A549 (cell line): ENCODE data around the gene QSER1. TPM values are rescaled to one million over a fixed set of nuclear protein-coding genes. Genes with fewer than 3 reads are reported as not detected.
"Not testable (repeated sequence)": the region's sequence is repeated elsewhere in the genome, so short reads cannot be mapped to it uniquely, and the experiment has no call there.

Experiments
- ATAC-seq, 2 experiments: fragments of 200-7000 bp in 1 of 2; fragments of >200 bp in 1 of 2; cut with Nextera tagmentation in 1 of 2; cut with Tn5 transposase in 1 of 2; 3 replicates each; pipeline versions ENCODE4 v1.8.0 to v1.9.1; 2018 to 2020; ENCODE audit warnings: mild to moderate bottlenecking in 1 of 2, moderate library complexity in 1 of 2
- CTCF ChIA-PET: fragments of 300-600 bp; sonication (Branson Sonifier 250); formaldehyde crosslinking; extraction: SDS; loops from one replicate; lab custom pipeline; 2021; ENCODE audit warnings: antibody characterized with exemption, inconsistent platforms; lab: Yijun Ruan, JAX
- POLR2A ChIA-PET: fragments of 350-600 bp; formaldehyde crosslinking; extraction: SDS; loops from one replicate; lab custom pipeline; 2021; ENCODE audit warnings: antibody characterized with exemption, inconsistent platforms; lab: Yijun Ruan, JAX
- DNase-seq, 2 experiments: peaks; one replicate each; pipeline versions ENCODE4 v3.0.0 to v3.0.0-alpha.2; 2011 to 2016; ENCODE audit warnings: low read depth in 1 of 2, low spot score in 1 of 2
- FAIRE-seq: peaks from 2 replicates; lab custom pipeline; 2011; peaks lifted over from hg19 to GRCh38; lab: Jason Lieb, UNC
- H3K27ac ChIP-seq, 2 experiments: fragments of >200 bp; sonication (Bioruptor Twin); formaldehyde crosslinking; 3 replicates each; pipeline ENCODE4 v1.5.1; 2016 to 2017
- H3K4me1 ChIP-seq: fragments of >200 bp; sonication (Bioruptor Twin); formaldehyde crosslinking; 3 replicates; pipeline ENCODE4 v1.6.1; 2016
- H3K4me2 ChIP-seq: fragments of >200 bp; sonication (Bioruptor Twin); formaldehyde crosslinking; 3 replicates; pipeline ENCODE4 v1.6.1; 2016
- H3K4me3 ChIP-seq: fragments of >200 bp; sonication (Bioruptor Twin); formaldehyde crosslinking; 3 replicates; pipeline ENCODE4 v1.5.1; 2016
- H3K9me3 ChIP-seq: fragments of >200 bp; sonication (Bioruptor Twin); formaldehyde crosslinking; 3 replicates; pipeline ENCODE4 v1.6.1; 2016
- CBX8 ChIP-seq: fragments of 200-600 bp; sonication (generic); IDR thresholded peaks from 2 replicates; pipeline ENCODE4 v1.6.1; 2016
- CHD2 ChIP-seq: fragments of 150-350 bp; IDR thresholded peaks from 2 replicates; pipeline ENCODE4 v1.6.1; 2014; ENCODE audit warnings: low read length; ENCODE audit not compliant: partially characterized antibody
- CHD4 ChIP-seq: fragments of 200-600 bp; sonication (generic); IDR thresholded peaks from 2 replicates; pipeline ENCODE4 v1.6.1; 2016; ENCODE audit warnings: antibody characterized with exemption, mild to moderate bottlenecking, borderline replicate concordance
- ESRRA ChIP-seq: fragments of 150-350 bp; IDR thresholded peaks from 2 replicates; pipeline ENCODE4 v1.6.1; 2014; ENCODE audit warnings: mild to moderate bottlenecking, low read length, borderline replicate concordance
- FOSB ChIP-seq: fragments of 250-450 bp; sonication (Bioruptor Pico); IDR thresholded peaks from 2 replicates; pipeline ENCODE4 v1.5.0; 2020; ENCODE audit warnings: mild to moderate bottlenecking, moderate library complexity
- FOXS1 ChIP-seq: fragments of 250-450 bp; sonication (Bioruptor Pico); IDR thresholded peaks from 2 replicates; pipeline ENCODE4 v1.5.0; 2020; ENCODE audit warnings: mild to moderate bottlenecking, moderate library complexity
- GATA3 ChIP-seq: IDR thresholded peaks from 2 replicates; pipeline ENCODE4 v1.6.1; 2012; ENCODE audit warnings: borderline replicate concordance
- HEYL ChIP-seq: fragments of 250-450 bp; sonication (Bioruptor Pico); IDR thresholded peaks from 2 replicates; pipeline ENCODE4 v1.8.0; 2021; ENCODE audit warnings: mild to moderate bottlenecking, moderate library complexity
- HOXA7 ChIP-seq: fragments of 250-450 bp; sonication (Bioruptor Pico); IDR thresholded peaks from 2 replicates; pipeline ENCODE4 v1.5.0; 2020; ENCODE audit warnings: mild to moderate bottlenecking, moderate library complexity
- JUN ChIP-seq, 2 experiments: fragments of >200 bp; sonication (Bioruptor Twin); formaldehyde crosslinking; IDR thresholded peaks; 2 replicates in 1 of 2; 3 replicates in 1 of 2; pipeline ENCODE4 v1.6.1; 2016 to 2017
- KDM1A ChIP-seq: fragments of 200-600 bp; sonication (generic); IDR thresholded peaks from 2 replicates; pipeline ENCODE4 v1.6.1; 2016; ENCODE audit warnings: low read depth, mild to moderate bottlenecking
- KDM5A ChIP-seq: fragments of 200-600 bp; sonication (generic); IDR thresholded peaks from 2 replicates; pipeline ENCODE4 v1.6.1; 2016; ENCODE audit warnings: antibody characterized with exemption, mild to moderate bottlenecking
- NFE2L2 ChIP-seq: fragments of 150-350 bp; conservative IDR thresholded peaks from 2 replicates; pipeline ENCODE4 v1.6.1; 2014; ENCODE audit warnings: low read length
- NPAS2 ChIP-seq: fragments of 250-450 bp; sonication (Bioruptor Pico); IDR thresholded peaks from 2 replicates; pipeline ENCODE4 v1.8.0; 2022; ENCODE audit warnings: mild to moderate bottlenecking, moderate library complexity, borderline replicate concordance
- POLR2AphosphoS2 ChIP-seq: conservative IDR thresholded peaks from 2 replicates; pipeline ENCODE4 v1.6.1; 2012; ENCODE audit warnings: low read length, improper control_type of control experiment, inconsistent platforms
- RARB ChIP-seq: fragments of 250-450 bp; sonication (Bioruptor Pico); IDR thresholded peaks from 2 replicates; pipeline ENCODE4 v1.8.0; 2021; ENCODE audit warnings: mild to moderate bottlenecking, moderate library complexity
- RCOR1 ChIP-seq: fragments of 150-350 bp; IDR thresholded peaks from 2 replicates; pipeline ENCODE4 v1.6.1; 2014; ENCODE audit warnings: antibody characterized with exemption, low read length, low read depth
- RFX5 ChIP-seq: fragments of 450-650 bp; IDR thresholded peaks from 2 replicates; pipeline ENCODE4 v1.7.1; 2014; ENCODE audit warnings: antibody characterized with exemption, mild to moderate bottlenecking, moderate library complexity
- SREBF2 ChIP-seq: fragments of 450-650 bp; IDR thresholded peaks from 2 replicates; pipeline ENCODE4 v1.6.1; 2014; ENCODE audit warnings: mild to moderate bottlenecking, moderate library complexity
- TP53 ChIP-seq: fragments of 250-450 bp; sonication (Bioruptor Pico); IDR thresholded peaks from 2 replicates; pipeline ENCODE4 v1.5.0; 2021; ENCODE audit warnings: mild to moderate bottlenecking, moderate library complexity
- ZC3H11A ChIP-seq: fragments of 450-650 bp; IDR thresholded peaks from 2 replicates; pipeline ENCODE4 v1.6.1; 2014; ENCODE audit warnings: antibody characterized with exemption, mild to moderate bottlenecking
- ZFP36 ChIP-seq: fragments of 450-650 bp; IDR thresholded peaks from 2 replicates; pipeline ENCODE4 v1.6.1; 2014; ENCODE audit warnings: borderline replicate concordance; ENCODE audit not compliant: partially characterized antibody
- ZSCAN20 ChIP-seq: fragments of 250-450 bp; sonication (Bioruptor Pico); IDR thresholded peaks from 2 replicates; pipeline ENCODE4 v1.8.0; 2022; ENCODE audit warnings: mild to moderate bottlenecking, moderate library complexity
- WGBS: methylation state at CpG from one replicate; pipeline ENCODE4 v1.1.6; 2017; ENCODE audit errors: missing lambda C conversion rate; 5-methylcytosine and 5-hydroxymethylcytosine counted together
- polyA plus RNA-seq, 4 experiments: library from polyadenylated mRNA; depleted of rRNA in 3 of 4; stranded (reverse); fragments of >200 nt; fragmentation: RNase III in 1 of 4; extraction: RNeasy Plus Mini Kit Qiagen cat#74134 plus additional on column Dnase treatment in 1 of 4; gene quantifications; 2 replicates in 3 of 4; 3 replicates in 1 of 4; pipeline ENCODE4 v1.2.3, GENCODE V29; 2011 to 2017
- TF ChIP-seq, protein P1 (sequence below): IDR thresholded peaks from 2 replicates; pipeline ENCODE4 v1.6.1; 2012
- TF ChIP-seq, protein P2 (sequence below): fragments of 250-450 bp; sonication (Bioruptor Pico); IDR thresholded peaks from 2 replicates; pipeline ENCODE4 v1.5.0; 2021; ENCODE audit warnings: mild to moderate bottlenecking, moderate library complexity, borderline replicate concordance
- TF ChIP-seq, protein P3 (sequence below): IDR thresholded peaks from 2 replicates; pipeline ENCODE4 v1.6.1; 2012
- TF ChIP-seq, protein P4 (sequence below): fragments of >200 bp; sonication (Bioruptor Twin); formaldehyde crosslinking; IDR thresholded peaks from 2 replicates; pipeline ENCODE4 v1.6.1; 2016
- TF ChIP-seq, protein P5 (sequence below): IDR thresholded peaks from 2 replicates; pipeline ENCODE4 v1.6.1; 2012; ENCODE audit warnings: low read depth, borderline replicate concordance
- TF ChIP-seq, protein P6 (sequence below): fragments of 450-650 bp; IDR thresholded peaks from 2 replicates; pipeline ENCODE4 v1.6.1; 2014; ENCODE audit warnings: antibody characterized with exemption
- TF ChIP-seq, protein P7 (sequence below): fragments of >200 bp; sonication (Bioruptor Twin); formaldehyde crosslinking; IDR thresholded peaks from 3 replicates; pipeline ENCODE4 v1.5.1; 2016

Gene QSER1
- polyA plus RNA-seq, 2 of the 4 experiments (the other 2 are of a cell fraction), result 13.2 to 27.2 TPM

DNA sequence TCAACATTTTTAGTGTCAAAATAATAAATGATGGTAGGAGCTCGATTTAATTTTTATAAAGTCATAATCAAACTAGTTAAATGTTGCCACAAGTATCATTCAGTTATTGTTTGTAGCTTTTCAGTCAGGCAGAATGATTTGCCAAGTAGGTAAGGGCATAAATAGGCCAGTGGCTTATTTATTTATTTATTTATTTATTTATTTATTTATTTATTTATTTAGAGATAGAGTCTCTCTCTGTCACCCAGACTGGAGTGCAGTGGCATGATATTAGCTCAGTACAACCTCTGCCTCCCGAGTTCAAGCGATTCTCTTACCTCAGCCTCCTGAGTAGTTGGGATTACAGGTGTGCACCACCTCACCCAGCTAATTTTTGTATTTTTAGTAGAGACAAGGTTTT is 79.6 kb downstream of the QSER1 start:
- H3K4me3 ChIP-seq, POLR2A ChIA-PET, H3K4me1 ChIP-seq, ATAC-seq, H3K27ac ChIP-seq, H3K9me3 ChIP-seq, DNase-seq, H3K4me2 ChIP-seq, FAIRE-seq: not testable (repeated sequence)
- 92% methylated on average over 3 of the region's 3 CpGs for WGBS
- peak; percentile 97 for TF ChIP-seq ZC3H11A
- CTCF ChIA-PET, result interaction anchor here (1.3 kb wide), 1 partner anchor 80 kb away, joined by 3 read pairs; the partner anchor contains the start of gene QSER1

GRCh38 chr11:32972781-32973180 is 80.2 kb downstream of the QSER1 start:
- Histone ChIP-seq H3K27ac (no peak overlapping the region), H3K4me2 (no peak overlapping the region), H3K4me1 (peaks cover 7% of the 10 kb centered on the region; the same call in 2 of the 3 replicates), H3K9me3 (no peaks in the 10 kb centered on the region), H3K4me3 (no peak overlapping the region)
- ChIA-PET CTCF (no interaction called here), POLR2A (no interaction called here)
- no peak for ATAC-seq
- FAIRE-seq, result no peak
- 93% methylated on average over 3 of the region's 3 CpGs for WGBS
- TF ChIP-seq, protein P1, sequence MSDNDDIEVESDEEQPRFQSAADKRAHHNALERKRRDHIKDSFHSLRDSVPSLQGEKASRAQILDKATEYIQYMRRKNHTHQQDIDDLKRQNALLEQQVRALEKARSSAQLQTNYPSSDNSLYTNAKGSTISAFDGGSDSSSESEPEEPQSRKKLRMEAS, result no peak
- TF ChIP-seq TP53 (CRISPR knock-in tag), result no peak
- TF ChIP-seq ESRRA, result no peak
- TF ChIP-seq GATA3, result no peak
- TF ChIP-seq NFE2L2, result no peak
- TF ChIP-seq, protein P2, sequence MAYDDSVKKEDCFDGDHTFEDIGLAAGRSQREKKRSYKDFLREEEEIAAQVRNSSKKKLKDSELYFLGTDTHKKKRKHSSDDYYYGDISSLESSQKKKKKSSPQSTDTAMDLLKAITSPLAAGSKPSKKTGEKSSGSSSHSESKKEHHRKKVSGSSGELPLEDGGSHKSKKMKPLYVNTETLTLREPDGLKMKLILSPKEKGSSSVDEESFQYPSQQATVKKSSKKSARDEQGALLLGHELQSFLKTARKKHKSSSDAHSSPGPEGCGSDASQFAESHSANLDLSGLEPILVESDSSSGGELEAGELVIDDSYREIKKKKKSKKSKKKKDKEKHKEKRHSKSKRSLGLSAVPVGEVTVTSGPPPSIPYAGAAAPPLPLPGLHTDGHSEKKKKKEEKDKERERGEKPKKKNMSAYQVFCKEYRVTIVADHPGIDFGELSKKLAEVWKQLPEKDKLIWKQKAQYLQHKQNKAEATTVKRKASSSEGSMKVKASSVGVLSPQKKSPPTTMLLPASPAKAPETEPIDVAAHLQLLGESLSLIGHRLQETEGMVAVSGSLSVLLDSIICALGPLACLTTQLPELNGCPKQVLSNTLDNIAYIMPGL (CRISPR knock-in tag), result no peak
- TF ChIP-seq ZSCAN20 (CRISPR knock-in tag), result no peak
- TF ChIP-seq CBX8, result no peak
- TF ChIP-seq, protein P3, sequence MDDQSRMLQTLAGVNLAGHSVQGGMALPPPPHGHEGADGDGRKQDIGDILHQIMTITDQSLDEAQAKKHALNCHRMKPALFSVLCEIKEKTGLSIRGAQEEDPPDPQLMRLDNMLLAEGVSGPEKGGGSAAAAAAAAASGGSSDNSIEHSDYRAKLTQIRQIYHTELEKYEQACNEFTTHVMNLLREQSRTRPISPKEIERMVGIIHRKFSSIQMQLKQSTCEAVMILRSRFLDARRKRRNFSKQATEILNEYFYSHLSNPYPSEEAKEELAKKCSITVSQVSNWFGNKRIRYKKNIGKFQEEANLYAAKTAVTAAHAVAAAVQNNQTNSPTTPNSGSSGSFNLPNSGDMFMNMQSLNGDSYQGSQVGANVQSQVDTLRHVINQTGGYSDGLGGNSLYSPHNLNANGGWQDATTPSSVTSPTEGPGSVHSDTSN, result no peak
- no peak for TF ChIP-seq HEYL (CRISPR knock-in tag)
- TF ChIP-seq RARB (CRISPR knock-in tag), result no peak
- TF ChIP-seq, protein P4, sequence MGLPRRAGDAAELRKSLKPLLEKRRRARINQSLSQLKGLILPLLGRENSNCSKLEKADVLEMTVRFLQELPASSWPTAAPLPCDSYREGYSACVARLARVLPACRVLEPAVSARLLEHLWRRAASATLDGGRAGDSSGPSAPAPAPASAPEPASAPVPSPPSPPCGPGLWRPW, result no peak
- TF ChIP-seq ZFP36, result no peak
- TF ChIP-seq FOXS1 (CRISPR knock-in tag), result no peak
- TF ChIP-seq POLR2AphosphoS2, result no peak
- TF ChIP-seq CHD4, result no peak
- TF ChIP-seq RCOR1, result no peak
- no peak for DNase-seq

DNA sequence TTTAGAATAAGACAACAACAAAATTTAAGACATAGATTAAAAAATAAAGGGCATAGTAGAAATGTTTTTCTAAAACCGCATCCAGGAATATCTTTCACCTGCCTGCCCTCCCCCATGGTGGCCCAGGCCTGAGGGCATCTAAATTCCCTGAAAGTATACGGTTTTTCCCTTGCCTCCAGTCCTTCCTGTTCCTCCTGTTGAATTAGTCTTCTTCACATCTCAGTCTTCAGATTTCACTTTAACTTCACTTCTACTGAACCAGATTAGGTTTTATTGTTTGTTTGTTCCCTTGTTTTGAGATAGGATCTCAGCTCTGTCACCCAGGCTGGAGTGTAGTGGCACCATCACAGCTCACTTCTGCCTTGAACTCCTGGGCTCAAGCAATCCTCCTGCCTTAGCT is 90.0 kb downstream of the QSER1 start:
- Histone ChIP-seq H3K4me2 (no peak overlapping the region), H3K4me3 (no peak overlapping the region), H3K4me1 (peaks cover 31% of the 10 kb centered on the region), H3K9me3 (no peaks in the 10 kb centered on the region), H3K27ac (no peak overlapping the region)
- no peak for DNase-seq
- FAIRE-seq, result no peak
- ChIA-PET POLR2A (no interaction called here), CTCF (interaction anchor here (1.1 to 3.3 kb wide), 2 partner anchors 15 to 83 kb away, joined by 4 to 12 read pairs; no protein-coding TSS in a partner anchor)
- 88% methylated on average over 2 of the region's 2 CpGs for whole genome bisulfite sequencing
- no peak for ATAC-seq
- TF ChIP-seq FOSB (CRISPR knock-in tag) (no peak), NPAS2 (CRISPR knock-in tag) (no peak), HOXA7 (CRISPR knock-in tag) (no peak), KDM1A (no peak), SREBF2 (no peak), HEYL (CRISPR knock-in tag) (no peak), FOXS1 (CRISPR knock-in tag) (no peak), JUN (IDR thresholded peaks at IDR 0.05) (no peak), CHD2 (no peak), KDM5A (no peak), RFX5 (no peak), POLR2AphosphoS2 (no peak)
- TF ChIP-seq, protein P5, sequence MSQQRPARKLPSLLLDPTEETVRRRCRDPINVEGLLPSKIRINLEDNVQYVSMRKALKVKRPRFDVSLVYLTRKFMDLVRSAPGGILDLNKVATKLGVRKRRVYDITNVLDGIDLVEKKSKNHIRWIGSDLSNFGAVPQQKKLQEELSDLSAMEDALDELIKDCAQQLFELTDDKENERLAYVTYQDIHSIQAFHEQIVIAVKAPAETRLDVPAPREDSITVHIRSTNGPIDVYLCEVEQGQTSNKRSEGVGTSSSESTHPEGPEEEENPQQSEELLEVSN, result no peak
- TF ChIP-seq, protein P6, sequence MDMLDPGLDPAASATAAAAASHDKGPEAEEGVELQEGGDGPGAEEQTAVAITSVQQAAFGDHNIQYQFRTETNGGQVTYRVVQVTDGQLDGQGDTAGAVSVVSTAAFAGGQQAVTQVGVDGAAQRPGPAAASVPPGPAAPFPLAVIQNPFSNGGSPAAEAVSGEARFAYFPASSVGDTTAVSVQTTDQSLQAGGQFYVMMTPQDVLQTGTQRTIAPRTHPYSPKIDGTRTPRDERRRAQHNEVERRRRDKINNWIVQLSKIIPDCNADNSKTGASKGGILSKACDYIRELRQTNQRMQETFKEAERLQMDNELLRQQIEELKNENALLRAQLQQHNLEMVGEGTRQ, result no peak
- TF ChIP-seq, protein P7, sequence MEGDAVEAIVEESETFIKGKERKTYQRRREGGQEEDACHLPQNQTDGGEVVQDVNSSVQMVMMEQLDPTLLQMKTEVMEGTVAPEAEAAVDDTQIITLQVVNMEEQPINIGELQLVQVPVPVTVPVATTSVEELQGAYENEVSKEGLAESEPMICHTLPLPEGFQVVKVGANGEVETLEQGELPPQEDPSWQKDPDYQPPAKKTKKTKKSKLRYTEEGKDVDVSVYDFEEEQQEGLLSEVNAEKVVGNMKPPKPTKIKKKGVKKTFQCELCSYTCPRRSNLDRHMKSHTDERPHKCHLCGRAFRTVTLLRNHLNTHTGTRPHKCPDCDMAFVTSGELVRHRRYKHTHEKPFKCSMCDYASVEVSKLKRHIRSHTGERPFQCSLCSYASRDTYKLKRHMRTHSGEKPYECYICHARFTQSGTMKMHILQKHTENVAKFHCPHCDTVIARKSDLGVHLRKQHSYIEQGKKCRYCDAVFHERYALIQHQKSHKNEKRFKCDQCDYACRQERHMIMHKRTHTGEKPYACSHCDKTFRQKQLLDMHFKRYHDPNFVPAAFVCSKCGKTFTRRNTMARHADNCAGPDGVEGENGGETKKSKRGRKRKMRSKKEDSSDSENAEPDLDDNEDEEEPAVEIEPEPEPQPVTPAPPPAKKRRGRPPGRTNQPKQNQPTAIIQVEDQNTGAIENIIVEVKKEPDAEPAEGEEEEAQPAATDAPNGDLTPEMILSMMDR, result no peak
